ENCODE results near the gene AMIGO3.

The AMIGO3 gene

DNA sequence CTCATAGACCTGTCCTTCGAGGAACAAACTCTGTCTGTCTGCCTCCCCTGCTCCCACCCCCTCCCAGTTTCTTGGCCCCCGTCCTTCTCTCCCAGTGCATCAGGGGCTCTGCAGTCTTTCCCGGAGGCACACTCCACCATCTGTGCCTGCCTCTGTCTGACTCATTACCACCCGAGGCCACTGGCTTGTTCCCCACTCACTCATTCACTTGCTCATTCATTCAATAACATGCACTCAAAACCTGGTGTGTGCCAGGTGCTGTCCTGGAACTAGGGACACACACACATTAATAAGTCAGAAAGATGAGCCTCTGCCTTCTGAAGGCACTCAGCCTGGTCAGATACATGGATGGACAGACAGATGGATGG, 12.4 kb downstream of the AMIGO3 start:
- Histone ChIP-seq H4K12ac (ENCODE audit: low read depth, low read length) (no peak overlapping the region), H2AFZ (ENCODE audit: insufficient read depth, low read length, poor library complexity) (no peak overlapping the region), H2BK120ac (ENCODE audit: insufficient read depth, low read length, poor library complexity) (no peak overlapping the region), H2BK5ac (ENCODE audit: low read depth, low read length, poor library complexity) (no peak overlapping the region), H3K79me2 (ENCODE audit: control insufficient read depth, insufficient read depth, low read length, poor library complexity) (no peaks in the 10 kb centered on the region), H4K91ac (ENCODE audit: low read depth, low read length) (no peak overlapping the region), H2AK5ac (ENCODE audit: low read length) (no peak overlapping the region), H3K79me1 (ENCODE audit: low read length) (no peaks in the 10 kb centered on the region), H3K4me1 (ENCODE audit: control insufficient read depth in 1 of 2, insufficient read depth in 2 of 2, low read length in 2 of 2) (peaks cover 0 to under 1% of the 10 kb centered on the region in 2 experiments), H3K23ac (ENCODE audit: low read length) (no peak overlapping the region), H3K27ac (ENCODE audit: low read depth, low read length) (no peak overlapping the region), H3K36me3 (ENCODE audit: control insufficient read depth in 1 of 2, insufficient read depth in 2 of 2, low read length in 2 of 2) (peaks cover 32 to 43% of the 10 kb centered on the region in 2 experiments), H3K27me3 (ENCODE audit: insufficient read depth, low read length) (no peaks in the 10 kb centered on the region), H3K4me3 (ENCODE audit: low read depth, low read length) (no peak overlapping the region), H3K4ac (ENCODE audit: low read depth, low read length) (no peak overlapping the region), H4K8ac (ENCODE audit: low read depth, low read length) (no peak overlapping the region), H2BK12ac (ENCODE audit: low read length) (no peak overlapping the region), H3K18ac (ENCODE audit: low read length) (no peak overlapping the region), H3K9ac (ENCODE audit: low read length) (no peak overlapping the region), H3K4me2 (ENCODE audit: low read length) (no peak overlapping the region), H3K14ac (ENCODE audit: low read length) (no peak overlapping the region), H3K9me3 (ENCODE audit: insufficient read depth, low read depth, low read length) (peaks cover 2% of the 10 kb centered on the region)
- DNase-seq: no peak
- WGBS (ENCODE audit: extremely low coverage, insufficient coverage, insufficient read length): no CpG with 5 or more reads among the region's 4 CpGs

DNA sequence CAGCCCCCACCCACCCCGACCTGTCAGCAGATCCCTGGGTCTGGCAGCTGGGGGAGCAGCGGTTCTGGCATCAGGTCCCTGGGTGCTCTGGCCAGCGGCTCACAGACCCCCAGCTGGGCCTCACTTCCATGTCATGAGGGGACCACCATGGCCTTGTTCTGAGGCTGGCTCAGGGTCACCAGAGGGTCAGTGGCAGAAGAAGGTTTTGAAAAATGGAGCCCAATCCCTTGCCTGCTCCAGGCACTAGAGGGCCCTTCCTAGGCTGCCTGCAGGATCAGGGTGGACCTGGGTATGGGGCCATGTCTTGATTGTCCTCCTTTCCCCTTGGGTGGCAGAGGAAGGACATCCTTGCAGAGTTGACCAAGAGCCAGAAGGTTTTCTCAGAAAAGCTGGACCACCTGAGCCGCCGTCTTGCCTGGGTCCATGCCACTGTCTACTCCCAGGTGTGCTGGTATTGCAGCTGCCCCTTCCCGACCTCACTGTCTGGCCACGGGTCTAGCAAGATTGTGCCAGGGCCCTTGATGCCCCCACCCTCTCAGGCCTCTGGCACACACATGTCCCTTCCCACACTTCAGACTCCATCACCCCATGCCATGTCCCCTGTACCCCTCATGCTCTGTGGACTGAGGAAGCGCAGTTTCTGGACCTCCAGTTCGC, 12.9 kb downstream of the AMIGO3 start:
- Histone ChIP-seq H3K4ac (ENCODE audit: low read depth, low read length) (no peak overlapping the region), H3K79me1 (ENCODE audit: low read length) (no peaks in the 10 kb centered on the region), H3K4me1 (ENCODE audit: control insufficient read depth in 1 of 2, insufficient read depth in 2 of 2, low read length in 2 of 2) (no peaks in the 10 kb centered on the region), H2AFZ (ENCODE audit: insufficient read depth, low read length, poor library complexity) (no peak overlapping the region), H3K79me2 (ENCODE audit: control insufficient read depth, insufficient read depth, low read length, poor library complexity) (no peaks in the 10 kb centered on the region), H3K9ac (ENCODE audit: low read length) (no peak overlapping the region), H2BK120ac (ENCODE audit: insufficient read depth, low read length, poor library complexity) (no peak overlapping the region), H3K23ac (ENCODE audit: low read length) (no peak overlapping the region), H3K18ac (ENCODE audit: low read length) (no peak overlapping the region), H3K27ac (ENCODE audit: low read depth, low read length) (no peak overlapping the region), H3K4me3 (ENCODE audit: low read depth, low read length) (no peak overlapping the region), H3K27me3 (ENCODE audit: insufficient read depth, low read length) (no peaks in the 10 kb centered on the region), H3K14ac (ENCODE audit: low read length) (no peak overlapping the region), H3K4me2 (ENCODE audit: low read length) (no peak overlapping the region), H2BK12ac (ENCODE audit: low read length) (no peak overlapping the region), H4K12ac (ENCODE audit: low read depth, low read length) (no peak overlapping the region), H3K36me3 (ENCODE audit: control insufficient read depth in 1 of 2, insufficient read depth in 2 of 2, low read length in 2 of 2) (peaks cover 37 to 47% of the 10 kb centered on the region in 2 experiments), H4K8ac (ENCODE audit: low read depth, low read length) (no peak overlapping the region), H2BK5ac (ENCODE audit: low read depth, low read length, poor library complexity) (no peak overlapping the region), H3K9me3 (ENCODE audit: insufficient read depth, low read depth, low read length) (peaks cover 2% of the 10 kb centered on the region), H2AK5ac (ENCODE audit: low read length) (no peak overlapping the region), H4K91ac (ENCODE audit: low read depth, low read length) (no peak overlapping the region)
- DNase-seq: no peak
- WGBS (ENCODE audit: extremely low coverage, insufficient coverage, insufficient read length): no CpG with 5 or more reads among the region's 9 CpGs

DNA sequence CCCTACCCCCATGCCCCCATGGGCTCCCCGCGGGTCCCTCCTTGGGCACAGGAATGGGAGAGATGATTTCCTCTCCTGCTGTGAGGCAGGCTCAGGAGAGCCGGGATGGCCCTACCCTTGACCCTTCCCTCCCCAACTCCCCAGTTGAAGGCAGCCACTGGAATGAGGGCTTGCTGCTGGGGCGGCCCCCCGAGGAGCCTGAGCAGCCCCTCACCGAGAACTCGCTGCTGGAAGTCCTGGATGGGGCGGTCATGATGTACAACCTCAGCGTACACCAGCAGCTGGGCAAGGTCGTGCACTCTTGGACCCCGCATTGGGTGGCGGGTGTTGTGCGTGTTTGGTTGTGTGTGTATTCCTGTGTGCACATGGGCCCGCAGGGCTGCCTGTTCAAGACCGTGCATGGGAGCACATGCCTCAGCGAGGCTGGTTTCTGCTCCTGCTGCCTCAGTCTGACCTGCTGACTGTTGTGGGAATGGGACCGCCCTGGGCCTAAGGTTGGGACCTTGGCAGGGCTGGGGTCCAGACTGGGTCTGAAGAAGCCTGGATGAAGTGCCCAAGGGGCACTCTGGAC, 14.0 kb downstream of the AMIGO3 start:
- H2AK5ac ChIP-seq (ENCODE audit: low read length): no peak overlapping the region

GRCh38 chr3:49704629-49705028, 14.9 kb downstream of the AMIGO3 start:
- H2BK120ac ChIP-seq (ENCODE audit: insufficient read depth, low read length, poor library complexity): no peak overlapping the region
- no peak overlapping the region for H3K23ac ChIP-seq (ENCODE audit: low read length)
- no peak overlapping the region for H2AK5ac ChIP-seq (ENCODE audit: low read length)
- no peak overlapping the region for H3K4me2 ChIP-seq (ENCODE audit: low read length)
- no peak overlapping the region for H3K4ac ChIP-seq (ENCODE audit: low read depth, low read length)
- no peak overlapping the region for H3K18ac ChIP-seq (ENCODE audit: low read length)
- no CpG with 5 or more reads among the region's 8 CpGs for WGBS (ENCODE audit: extremely low coverage, insufficient coverage, insufficient read length)
- DNase-seq: no peak
- H3K27ac ChIP-seq (ENCODE audit: low read depth, low read length): no peak overlapping the region
- H3K79me1 ChIP-seq (ENCODE audit: low read length): no peaks in the 10 kb centered on the region
- H3K14ac ChIP-seq (ENCODE audit: low read length): no peak overlapping the region
- no peak overlapping the region for H4K91ac ChIP-seq (ENCODE audit: low read depth, low read length)
- no peak overlapping the region for H3K4me3 ChIP-seq (ENCODE audit: low read depth, low read length)
- H2BK5ac ChIP-seq (ENCODE audit: low read depth, low read length, poor library complexity): no peak overlapping the region
- H4K12ac ChIP-seq (ENCODE audit: low read depth, low read length): no peak overlapping the region
- no peaks in the 10 kb centered on the region for H3K4me1 ChIP-seq (ENCODE audit: control insufficient read depth in 1 of 2, insufficient read depth in 2 of 2, low read length in 2 of 2)
- peaks cover 2% of the 10 kb centered on the region for H3K9me3 ChIP-seq (ENCODE audit: insufficient read depth, low read depth, low read length)
- peaks cover 44 to 59% of the 10 kb centered on the region in 2 experiments for H3K36me3 ChIP-seq (ENCODE audit: control insufficient read depth in 1 of 2, insufficient read depth in 2 of 2, low read length in 2 of 2)
- H2AFZ ChIP-seq (ENCODE audit: insufficient read depth, low read length, poor library complexity): no peak overlapping the region
- H2BK12ac ChIP-seq (ENCODE audit: low read length): no peak overlapping the region
- no peak overlapping the region for H4K8ac ChIP-seq (ENCODE audit: low read depth, low read length)
- H3K9ac ChIP-seq (ENCODE audit: low read length): no peak overlapping the region
- no peaks in the 10 kb centered on the region for H3K27me3 ChIP-seq (ENCODE audit: insufficient read depth, low read length)
- no peaks in the 10 kb centered on the region for H3K79me2 ChIP-seq (ENCODE audit: control insufficient read depth, insufficient read depth, low read length, poor library complexity)

More for the DNA sequence above, 14.0 kb downstream of the AMIGO3 start:
- H2BK12ac ChIP-seq (ENCODE audit: low read length): no peak overlapping the region
- H3K9ac ChIP-seq (ENCODE audit: low read length): no peak overlapping the region
- no peak overlapping the region for H3K4ac ChIP-seq (ENCODE audit: low read depth, low read length)
- H3K23ac ChIP-seq (ENCODE audit: low read length): no peak overlapping the region
- H4K12ac ChIP-seq (ENCODE audit: low read depth, low read length): no peak overlapping the region
- no peaks in the 10 kb centered on the region for H3K4me1 ChIP-seq (ENCODE audit: control insufficient read depth in 1 of 2, insufficient read depth in 2 of 2, low read length in 2 of 2)
- no peak overlapping the region for H3K4me3 ChIP-seq (ENCODE audit: low read depth, low read length)
- no peak overlapping the region for H3K14ac ChIP-seq (ENCODE audit: low read length)
- no CpG with 5 or more reads among the region's 17 CpGs for WGBS (ENCODE audit: extremely low coverage, insufficient coverage, insufficient read length)
- no peak for DNase-seq
- no peak overlapping the region for H4K8ac ChIP-seq (ENCODE audit: low read depth, low read length)
- no peak overlapping the region for H3K18ac ChIP-seq (ENCODE audit: low read length)
- H3K36me3 ChIP-seq (ENCODE audit: control insufficient read depth in 1 of 2, insufficient read depth in 2 of 2, low read length in 2 of 2): peaks cover 42 to 53% of the 10 kb centered on the region in 2 experiments
- no peak overlapping the region for H2BK120ac ChIP-seq (ENCODE audit: insufficient read depth, low read length, poor library complexity)
- no peaks in the 10 kb centered on the region for H3K79me1 ChIP-seq (ENCODE audit: low read length)
- peaks cover 2% of the 10 kb centered on the region for H3K9me3 ChIP-seq (ENCODE audit: insufficient read depth, low read depth, low read length)
- no peak overlapping the region for H2BK5ac ChIP-seq (ENCODE audit: low read depth, low read length, poor library complexity)
- no peak overlapping the region for H2AFZ ChIP-seq (ENCODE audit: insufficient read depth, low read length, poor library complexity)
- no peak overlapping the region for H3K27ac ChIP-seq (ENCODE audit: low read depth, low read length)
- H3K79me2 ChIP-seq (ENCODE audit: control insufficient read depth, insufficient read depth, low read length, poor library complexity): no peaks in the 10 kb centered on the region
- H4K91ac ChIP-seq (ENCODE audit: low read depth, low read length): no peak overlapping the region
- no peak overlapping the region for H3K4me2 ChIP-seq (ENCODE audit: low read length)
- no peaks in the 10 kb centered on the region for H3K27me3 ChIP-seq (ENCODE audit: insufficient read depth, low read length)
